K562 (cell line): ENCODE data around the gene VAC14. TPM values are rescaled to one million over a fixed set of nuclear protein-coding genes. Genes with fewer than 3 reads are reported as not detected.

ENCODE experiments used
- ATF7 ChIP-seq: fragments of 450-650 bp; IDR thresholded peaks from 2 replicates; pipeline ENCODE4 v1.7.1; 2014; ENCODE audit warnings: mild to moderate bottlenecking, moderate library complexity
- COPS2 ChIP-seq: fragments of 450-650 bp; conservative IDR thresholded peaks from 2 replicates; pipeline ENCODE4 v1.6.1; 2016; ENCODE audit warnings: mild to moderate bottlenecking, moderate library complexity
- CREM ChIP-seq: IDR thresholded peaks from 2 replicates; pipeline ENCODE4 v1.6.1; 2014; ENCODE audit warnings: antibody characterized with exemption, low read depth
- DDX20 ChIP-seq: fragments of 450-650 bp; IDR thresholded peaks from 2 replicates; pipeline ENCODE4 v1.6.1; 2016; ENCODE audit warnings: missing genetic modification characterization, low read depth, mild to moderate bottlenecking, missing compliant biosample characterization, moderate library complexity
- DPF2 ChIP-seq: fragments of 450-650 bp; IDR thresholded peaks from 2 replicates; pipeline ENCODE4 v1.6.1; 2016
- ELF4 ChIP-seq: fragments of 450-650 bp; formaldehyde crosslinking; IDR thresholded peaks from 2 replicates; pipeline ENCODE4 v1.4.0; 2022; ENCODE audit warnings: missing genetic modification characterization
- NFIC ChIP-seq: fragments of 450-650 bp; IDR thresholded peaks from 2 replicates; pipeline ENCODE4 v1.6.1; 2017; ENCODE audit warnings: mild to moderate bottlenecking, inconsistent platforms
- PCBP1 ChIP-seq: fragments of 200-400 bp; formaldehyde crosslinking; IDR thresholded peaks from 2 replicates; pipeline ENCODE4 v1.6.1; 2018; ENCODE audit warnings: mild to moderate bottlenecking, low read depth, low read length; ENCODE audit not compliant: poor library complexity, severe bottlenecking
- PHF8 ChIP-seq: fragments of 200-600 bp; sonication (generic); IDR thresholded peaks from 2 replicates; pipeline ENCODE4 v1.6.1; 2012; ENCODE audit warnings: mixed run types, mild to moderate bottlenecking, inconsistent platforms, low read length, moderate library complexity, borderline replicate concordance
- PPARD ChIP-seq: fragments of 250-450 bp; sonication (Bioruptor Pico); IDR thresholded peaks from 2 replicates; pipeline ENCODE4 v1.8.0; 2022; ENCODE audit warnings: inconsistent platforms, mild to moderate bottlenecking, moderate library complexity
- TCF3 ChIP-seq: sonication (generic); formaldehyde crosslinking; IDR thresholded peaks from 2 replicates; pipeline ENCODE4 v1.4.0; 2020; ENCODE audit warnings: mild to moderate bottlenecking, missing genetic modification reagents
- TEAD2 ChIP-seq: fragments of 450-650 bp; IDR thresholded peaks from 2 replicates; pipeline ENCODE4 v1.6.1; 2016; ENCODE audit warnings: missing genetic modification characterization, control low read depth, missing compliant biosample characterization
- ZC3H11A ChIP-seq: IDR thresholded peaks from 2 replicates; pipeline ENCODE4 v1.6.1; 2012; ENCODE audit warnings: low read depth, low read length, improper control_type of control experiment
- ZNF695 ChIP-seq: fragments of 450-650 bp; formaldehyde crosslinking; IDR thresholded peaks from 2 replicates; pipeline ENCODE4 v1.4.0; 2020; ENCODE audit warnings: mild to moderate bottlenecking, moderate library complexity
- polyA plus RNA-seq, 8 experiments: library from polyadenylated mRNA; depleted of rRNA in 4 of 8; stranded (reverse) in 5 of 8; unstranded in 3 of 8; fragments of >200 nt; fragmentation: Nextera tagmentation in 2 of 8; fragmentation: Illumina TruSeq in 1 of 8; extraction: Ambion mirVana in 2 of 8; extraction: Trizol in 1 of 8; gene quantifications; 2 replicates each; pipeline versions ENCODE4 v1.2.1 to v1.2.3, GENCODE V29; 2011 to 2014; ENCODE audit warnings: inconsistent platforms in 1 of 8, missing spikeins in 1 of 8
- total RNA-seq, 7 experiments: library from RNA; depleted of rRNA in 6 of 7; stranded (reverse); fragments of >200 nt in 6 of 7; fragmentation: Illumina TruSeq in 2 of 7; extraction: Trizol in 2 of 7; gene quantifications; 2 replicates each; pipeline versions ENCODE4 v1.2.1 to v1.2.3, GENCODE V29; 2011 to 2021; ENCODE audit warnings: low replicate concordance in 1 of 7
- TF ChIP-seq, protein P1 (sequence below): sonication (generic); formaldehyde crosslinking; IDR thresholded peaks from 2 replicates; pipeline ENCODE4 v1.8.0; 2022; ENCODE audit warnings: mild to moderate bottlenecking, missing genetic modification reagents
- TF ChIP-seq, protein P2 (sequence below): fragments of 250-450 bp; sonication (Bioruptor Pico); IDR thresholded peaks from 2 replicates; pipeline ENCODE4 v1.4.0; 2020; ENCODE audit warnings: mild to moderate bottlenecking, moderate library complexity
- TF ChIP-seq, protein P3 (sequence below): fragments of 150-350 bp; IDR thresholded peaks from 2 replicates; pipeline ENCODE4 v1.6.1; 2014; ENCODE audit warnings: low read depth, mild to moderate bottlenecking, low read length, borderline replicate concordance

Gene VAC14
- total and polyA plus RNA-seq, 9 of the 15 experiments (the other 6 are each of a cell fraction or from before 2014, with no cell fraction given) = 1.3 to 41.6 (median 26.6) TPM

DNA sequence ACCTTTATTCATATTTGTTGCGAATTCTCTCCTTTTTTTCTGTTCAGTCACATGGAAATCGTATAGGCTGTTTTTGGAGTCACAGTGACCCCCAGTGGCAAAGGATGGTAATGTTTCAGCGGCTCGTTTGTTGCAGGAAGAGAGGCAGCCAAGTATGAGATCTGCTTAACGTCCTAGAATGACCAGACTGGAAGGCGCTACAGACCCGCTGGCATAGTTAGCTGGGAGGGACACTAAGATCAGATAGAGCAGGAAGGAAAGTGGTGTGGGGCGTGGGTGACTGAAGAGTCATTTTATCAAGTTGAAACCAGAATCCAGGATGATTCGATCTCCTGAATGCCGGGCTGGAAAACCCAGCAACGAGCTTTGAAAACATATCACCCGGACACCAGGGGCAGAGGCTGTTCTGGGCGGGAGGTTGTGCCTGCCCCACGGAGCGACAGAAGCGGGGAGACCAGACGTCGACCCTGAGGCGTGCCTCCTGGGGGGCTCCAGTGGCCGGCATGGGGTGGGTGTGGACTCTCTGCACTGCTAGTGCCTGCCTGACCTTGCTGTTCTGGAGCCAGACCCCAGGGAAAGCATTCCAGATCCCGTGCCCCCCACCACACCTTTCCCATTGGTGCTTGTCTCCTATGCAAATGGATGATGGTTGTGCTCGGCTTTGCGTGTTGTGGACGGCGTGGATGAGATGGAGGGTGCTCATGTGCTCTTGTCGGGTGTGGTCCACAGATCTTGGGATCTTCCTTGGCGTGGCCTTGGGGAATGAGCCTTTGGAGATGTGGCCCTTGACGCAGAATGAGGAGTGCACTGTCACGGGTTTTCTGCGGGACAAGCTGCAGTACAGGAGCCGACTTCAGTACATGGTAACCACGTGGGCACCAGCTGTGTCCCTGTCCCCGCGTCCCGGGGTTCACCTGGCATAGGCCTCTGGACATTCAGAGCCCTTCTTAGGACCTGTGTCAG lies 146.9 kb downstream of the VAC14 start (continued):
- TF ChIP-seq, protein P1, sequence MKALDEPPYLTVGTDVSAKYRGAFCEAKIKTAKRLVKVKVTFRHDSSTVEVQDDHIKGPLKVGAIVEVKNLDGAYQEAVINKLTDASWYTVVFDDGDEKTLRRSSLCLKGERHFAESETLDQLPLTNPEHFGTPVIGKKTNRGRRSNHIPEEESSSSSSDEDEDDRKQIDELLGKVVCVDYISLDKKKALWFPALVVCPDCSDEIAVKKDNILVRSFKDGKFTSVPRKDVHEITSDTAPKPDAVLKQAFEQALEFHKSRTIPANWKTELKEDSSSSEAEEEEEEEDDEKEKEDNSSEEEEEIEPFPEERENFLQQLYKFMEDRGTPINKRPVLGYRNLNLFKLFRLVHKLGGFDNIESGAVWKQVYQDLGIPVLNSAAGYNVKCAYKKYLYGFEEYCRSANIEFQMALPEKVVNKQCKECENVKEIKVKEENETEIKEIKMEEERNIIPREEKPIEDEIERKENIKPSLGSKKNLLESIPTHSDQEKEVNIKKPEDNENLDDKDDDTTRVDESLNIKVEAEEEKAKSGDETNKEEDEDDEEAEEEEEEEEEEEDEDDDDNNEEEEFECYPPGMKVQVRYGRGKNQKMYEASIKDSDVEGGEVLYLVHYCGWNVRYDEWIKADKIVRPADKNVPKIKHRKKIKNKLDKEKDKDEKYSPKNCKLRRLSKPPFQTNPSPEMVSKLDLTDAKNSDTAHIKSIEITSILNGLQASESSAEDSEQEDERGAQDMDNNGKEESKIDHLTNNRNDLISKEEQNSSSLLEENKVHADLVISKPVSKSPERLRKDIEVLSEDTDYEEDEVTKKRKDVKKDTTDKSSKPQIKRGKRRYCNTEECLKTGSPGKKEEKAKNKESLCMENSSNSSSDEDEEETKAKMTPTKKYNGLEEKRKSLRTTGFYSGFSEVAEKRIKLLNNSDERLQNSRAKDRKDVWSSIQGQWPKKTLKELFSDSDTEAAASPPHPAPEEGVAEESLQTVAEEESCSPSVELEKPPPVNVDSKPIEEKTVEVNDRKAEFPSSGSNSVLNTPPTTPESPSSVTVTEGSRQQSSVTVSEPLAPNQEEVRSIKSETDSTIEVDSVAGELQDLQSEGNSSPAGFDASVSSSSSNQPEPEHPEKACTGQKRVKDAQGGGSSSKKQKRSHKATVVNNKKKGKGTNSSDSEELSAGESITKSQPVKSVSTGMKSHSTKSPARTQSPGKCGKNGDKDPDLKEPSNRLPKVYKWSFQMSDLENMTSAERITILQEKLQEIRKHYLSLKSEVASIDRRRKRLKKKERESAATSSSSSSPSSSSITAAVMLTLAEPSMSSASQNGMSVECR (CRISPR knock-in tag) = no peak
- TF ChIP-seq ATF7 (peak; percentile 69; the same call in 1 of the 2 replicates), TEAD2 (tag) (no peak), COPS2 (no peak), PCBP1 (no peak), ZNF695 (CRISPR knock-in tag) (no peak), NFIC (no peak), PPARD (CRISPR knock-in tag) (no peak), CREM (peak; percentile 55; the same call in 1 of the 2 replicates), TCF3 (CRISPR knock-in tag) (peak; percentile 30; the same call in 1 of the 2 replicates), PHF8 (no peak; the same call in 1 of the 2 replicates), DDX20 (tag) (no peak), ZC3H11A (no peak), ELF4 (CRISPR knock-in tag) (no peak), DPF2 (peak; percentile 84)
- TF ChIP-seq, protein P2, sequence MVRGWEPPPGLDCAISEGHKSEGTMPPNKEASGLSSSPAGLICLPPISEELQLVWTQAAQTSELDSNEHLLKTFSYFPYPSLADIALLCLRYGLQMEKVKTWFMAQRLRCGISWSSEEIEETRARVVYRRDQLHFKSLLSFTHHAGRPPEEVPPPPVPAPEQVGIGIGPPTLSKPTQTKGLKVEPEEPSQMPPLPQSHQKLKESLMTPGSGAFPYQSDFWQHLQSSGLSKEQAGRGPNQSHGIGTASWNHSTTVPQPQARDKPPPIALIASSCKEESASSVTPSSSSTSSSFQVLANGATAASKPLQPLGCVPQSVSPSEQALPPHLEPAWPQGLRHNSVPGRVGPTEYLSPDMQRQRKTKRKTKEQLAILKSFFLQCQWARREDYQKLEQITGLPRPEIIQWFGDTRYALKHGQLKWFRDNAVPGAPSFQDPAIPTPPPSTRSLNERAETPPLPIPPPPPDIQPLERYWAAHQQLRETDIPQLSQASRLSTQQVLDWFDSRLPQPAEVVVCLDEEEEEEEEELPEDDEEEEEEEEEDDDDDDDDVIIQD (CRISPR knock-in tag) = no peak
- TF ChIP-seq, protein P3, sequence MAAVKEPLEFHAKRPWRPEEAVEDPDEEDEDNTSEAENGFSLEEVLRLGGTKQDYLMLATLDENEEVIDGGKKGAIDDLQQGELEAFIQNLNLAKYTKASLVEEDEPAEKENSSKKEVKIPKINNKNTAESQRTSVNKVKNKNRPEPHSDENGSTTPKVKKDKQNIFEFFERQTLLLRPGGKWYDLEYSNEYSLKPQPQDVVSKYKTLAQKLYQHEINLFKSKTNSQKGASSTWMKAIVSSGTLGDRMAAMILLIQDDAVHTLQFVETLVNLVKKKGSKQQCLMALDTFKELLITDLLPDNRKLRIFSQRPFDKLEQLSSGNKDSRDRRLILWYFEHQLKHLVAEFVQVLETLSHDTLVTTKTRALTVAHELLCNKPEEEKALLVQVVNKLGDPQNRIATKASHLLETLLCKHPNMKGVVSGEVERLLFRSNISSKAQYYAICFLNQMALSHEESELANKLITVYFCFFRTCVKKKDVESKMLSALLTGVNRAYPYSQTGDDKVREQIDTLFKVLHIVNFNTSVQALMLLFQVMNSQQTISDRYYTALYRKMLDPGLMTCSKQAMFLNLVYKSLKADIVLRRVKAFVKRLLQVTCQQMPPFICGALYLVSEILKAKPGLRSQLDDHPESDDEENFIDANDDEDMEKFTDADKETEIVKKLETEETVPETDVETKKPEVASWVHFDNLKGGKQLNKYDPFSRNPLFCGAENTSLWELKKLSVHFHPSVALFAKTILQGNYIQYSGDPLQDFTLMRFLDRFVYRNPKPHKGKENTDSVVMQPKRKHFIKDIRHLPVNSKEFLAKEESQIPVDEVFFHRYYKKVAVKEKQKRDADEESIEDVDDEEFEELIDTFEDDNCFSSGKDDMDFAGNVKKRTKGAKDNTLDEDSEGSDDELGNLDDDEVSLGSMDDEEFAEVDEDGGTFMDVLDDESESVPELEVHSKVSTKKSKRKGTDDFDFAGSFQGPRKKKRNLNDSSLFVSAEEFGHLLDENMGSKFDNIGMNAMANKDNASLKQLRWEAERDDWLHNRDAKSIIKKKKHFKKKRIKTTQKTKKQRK = no peak
